Mucosa of descending colon (tissue), 3 donors: ENCODE measurements around the gene RTKN2. TPM values are rescaled to one million over a fixed set of nuclear protein-coding genes. Genes with fewer than 3 reads are reported as not detected.
A peak's percentile ranks its signal among the peaks of the same experiment; 100 is the strongest.

Experiments
- ATAC-seq: fragments of 200-7000 bp; cut with Tn5 transposase; one replicate; pipeline ENCODE4 v1.9.1; 2020; ENCODE audit warnings: mild to moderate bottlenecking, moderate library complexity
- DNase-seq, 3 donors: peaks; one replicate each; pipeline ENCODE4 v3.0.0-alpha.2; 2020
- H3K36me3 ChIP-seq: fragments of 200-600 bp; one replicate; pipeline ENCODE4 v1.8.0; 2021; ENCODE audit warnings: low read depth, mild to moderate bottlenecking
- H3K4me1 ChIP-seq: fragments of 200-600 bp; one replicate; pipeline ENCODE4 v1.8.0; 2021; ENCODE audit warnings: low read depth, mild to moderate bottlenecking
- H3K4me3 ChIP-seq: fragments of 200-600 bp; one replicate; pipeline ENCODE4 v1.8.0; 2021; ENCODE audit warnings: mild to moderate bottlenecking
- H3K9me3 ChIP-seq: fragments of 200-600 bp; one replicate; pipeline ENCODE4 v1.8.0; 2021; ENCODE audit warnings: mild to moderate bottlenecking
- CTCF ChIP-seq: fragments of 200-600 bp; IDR thresholded peaks from one replicate; pipeline ENCODE4 v1.8.0; 2022; ENCODE audit warnings: antibody characterized with exemption, mild to moderate bottlenecking
- intact Hi-C, 2 donors: fragments of 100-400 bp; cut with DNase I in 1 of 2; cut with micrococcal nuclease in 1 of 2; formaldehyde crosslinking; loops; one replicate each; pipeline versions ENCODE4 v1.11.0 to v1.11.1; 2022; cut with DNase I, micrococcal nuclease
- total RNA-seq, 3 donors: library from RNA; stranded (reverse); fragmentation: NEBNext Ultra II Directional in 2 of 3; extraction: Animal tissue kit (Norgen Biotek cat#: 25700) in 2 of 3; gene quantifications; one replicate each; pipeline versions ENCODE4 v1.2.1 to v1.2.4, GENCODE V29; 2021 to 2023
- donor health status: DM: no; HTN: no; CAD: no; lungs with moderate emphysema.
- donor health status: DM: no; HTN: no; CAD: no.
- donor health status: DM: no; HTN: yes; CAD: no.

The RTKN2 gene
- total RNA-seq, 3 donors from 2014 or later: 0.70 to 4.3 (median 1.8) TPM

- intact Hi-C loops: no loop called here
- DNase-seq (no peak), ATAC-seq (no peak)
- no peak for TF ChIP-seq CTCF
- no peaks in the 10 kb centered on the region for H3K9me3 ChIP-seq
- no peaks in the 10 kb centered on the region for H3K4me1 ChIP-seq
- no peak overlapping the region for H3K4me3 ChIP-seq
- H3K36me3 ChIP-seq: no peaks in the 10 kb centered on the region
These were observed 97.9 kb downstream of the RTKN2 start for GRCh38 chr10:62170732-62171131.

- Histone ChIP-seq H3K4me1 (no peaks in the 10 kb centered on the region), H3K9me3 (no peaks in the 10 kb centered on the region), H3K36me3 (no peaks in the 10 kb centered on the region), H3K4me3 (no peak overlapping the region)
- intact Hi-C loops: no loop called here
- no peak for TF ChIP-seq CTCF
- DNase-seq (peak in 1 of 3 donors; percentile 9), ATAC-seq (peak; percentile 51)
These were observed 102.1 kb downstream of the RTKN2 start for GRCh38 chr10:62166331-62167131.

- DNase-seq: no peak
- Histone ChIP-seq H3K36me3 (no peaks in the 10 kb centered on the region), H3K4me3 (no peak overlapping the region), H3K4me1 (no peaks in the 10 kb centered on the region), H3K9me3 (no peaks in the 10 kb centered on the region)
- TF ChIP-seq CTCF: no peak
- intact Hi-C loops: no loop called here
- no peak for ATAC-seq
These were observed 102.8 kb downstream of the RTKN2 start for GRCh38 chr10:62165803-62166202.

- no peak for DNase-seq
- no peaks in the 10 kb centered on the region for H3K36me3 ChIP-seq
- no peak for ATAC-seq
- H3K9me3 ChIP-seq: no peaks in the 10 kb centered on the region
- H3K4me1 ChIP-seq: no peaks in the 10 kb centered on the region
- H3K4me3 ChIP-seq: no peak overlapping the region
- TF ChIP-seq CTCF: no peak
- intact Hi-C loops: no loop called here
These were observed 105.6 kb downstream of the RTKN2 start for GRCh38 chr10:62163024-62163423.

- Histone ChIP-seq H3K4me1 (no peaks in the 10 kb centered on the region), H3K4me3 (no peak overlapping the region), H3K9me3 (no peaks in the 10 kb centered on the region), H3K36me3 (no peaks in the 10 kb centered on the region)
- intact Hi-C loops: no loop called here
- ATAC-seq (no peak), DNase-seq (no peak)
- TF ChIP-seq CTCF: no peak
These were observed 106.2 kb downstream of the RTKN2 start for GRCh38 chr10:62162261-62162981.
